Stimulated activated CD4-positive, alpha-beta T cell treated with anti-CD3 and anti-CD28 coated beads, Interleukin-1b, Interleukin-23, amount 100 ng/mL, for 24 hours (primary cell): Measurements from ENCODE around the gene ZNF3.
"Not testable (repeated sequence)": the region's sequence is repeated elsewhere in the genome, so short reads cannot be mapped to it uniquely, and the experiment has no call there.

ENCODE experiments used
- DNase-seq, 4 experiments: peaks; one replicate each; pipeline ENCODE4 v3.0.0-alpha.2; 2020; ENCODE audit warnings: low read depth in 4 of 4, low spot score in 1 of 4

ZNF3 gene

GRCh38 chr7:100081535-100082102 lies at the start of gene ZNF3:
ZNF3 (minus strand) TSS chr7:100081723; CDS start chr7:100077357, 4,366 bp downstream.
- peak; percentile 92 to 97 (median 94) for DNase-seq

GRCh38 chr7:100130608-100131453 lies 49.3 kb upstream of the ZNF3 start:
- DNase-seq, result peak; percentile 66 to 92 (median 72)

GRCh38 chr7:100130220-100130607 lies 48.7 kb upstream of the ZNF3 start:
- not testable (repeated sequence) for DNase-seq

- DNase-seq, result no peak
These were observed 47.1 kb upstream of the ZNF3 start for GRCh38 chr7:100128637-100128963.

DNA sequence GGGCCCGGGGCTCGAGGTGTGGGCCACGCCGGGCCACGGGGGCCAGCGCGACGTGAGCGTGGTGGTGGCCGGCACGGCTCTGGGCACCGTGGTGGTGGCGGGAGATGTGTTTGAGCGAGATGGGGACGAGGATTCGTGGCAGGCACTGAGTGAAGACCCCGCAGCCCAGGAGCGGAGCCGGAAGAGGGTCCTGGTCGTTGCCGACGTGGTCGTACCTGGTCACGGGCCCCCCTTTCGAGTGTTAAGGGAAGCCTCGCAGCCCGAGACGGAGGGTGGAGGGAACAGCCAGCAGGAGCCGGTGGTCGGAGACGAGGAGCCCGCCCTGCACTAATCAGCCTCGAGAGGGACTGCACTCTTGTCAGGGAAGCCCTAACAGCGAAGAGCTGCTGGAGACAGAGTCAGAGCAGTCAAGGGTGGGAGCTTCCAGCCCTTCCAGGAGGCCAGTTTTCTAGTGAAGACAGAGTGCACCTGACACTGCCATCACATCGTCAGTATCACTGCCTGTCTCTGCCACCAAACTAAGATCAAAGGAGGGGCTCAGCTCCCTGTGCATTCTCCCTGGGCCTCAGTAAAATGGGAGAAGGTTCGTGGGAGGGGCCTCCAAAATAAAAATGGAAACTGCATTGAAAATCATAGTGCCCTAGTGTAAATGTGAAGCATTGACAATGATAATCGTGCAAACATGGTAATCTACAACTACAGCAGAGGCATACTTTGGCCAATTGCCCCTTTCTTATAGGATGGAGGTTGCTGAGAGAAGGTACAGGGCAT lies 46.5 kb upstream of the ZNF3 start:
- DNase-seq, result no peak

DNA sequence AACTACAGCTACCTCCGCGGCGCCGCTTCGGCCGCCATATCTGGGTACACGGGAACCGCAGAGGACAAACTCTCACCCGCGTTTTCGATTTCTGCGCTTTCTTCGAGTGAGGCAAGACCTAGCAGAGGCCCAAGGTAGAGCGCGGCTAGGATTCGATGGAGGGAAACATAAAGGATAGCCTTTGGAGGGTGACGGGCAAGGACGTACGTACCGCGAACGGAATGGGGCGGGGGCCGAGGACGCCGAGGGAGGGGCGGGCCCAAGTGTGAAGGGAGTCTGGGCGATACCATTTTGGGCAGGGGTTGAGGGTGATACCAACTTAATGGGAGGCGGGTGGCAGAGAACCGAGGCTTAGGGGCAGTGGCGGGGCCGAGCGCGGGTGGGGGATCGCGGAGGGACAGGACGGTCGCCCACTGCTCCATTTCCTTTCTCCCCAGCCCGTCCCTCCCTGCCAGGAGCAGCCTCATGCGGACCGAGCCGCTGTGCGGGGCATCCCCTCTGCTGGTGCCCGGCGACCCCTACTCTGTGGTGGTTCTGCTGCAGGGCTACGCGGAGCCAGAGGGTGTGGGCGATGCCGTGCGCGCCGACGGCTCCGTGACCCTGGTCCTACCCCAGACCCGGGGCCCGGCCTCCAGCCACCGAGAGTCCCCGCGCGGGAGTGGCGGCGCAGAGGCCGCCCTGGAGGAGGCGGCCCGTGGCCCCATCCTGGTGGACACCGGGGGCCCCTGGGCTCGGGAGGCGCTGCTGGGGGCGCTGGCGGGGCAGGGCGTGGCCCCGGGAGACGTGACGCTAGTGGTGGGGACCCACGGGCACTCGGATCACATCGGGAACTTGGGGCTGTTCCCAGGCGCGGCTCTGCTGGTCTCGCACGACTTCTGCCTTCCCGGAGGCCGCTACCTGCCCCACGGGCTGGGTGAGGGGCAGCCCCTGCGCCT lies 45.7 kb upstream of the ZNF3 start, which contains the start of gene MBLAC1:
Gene MBLAC1, plus strand, starts transcription at position 37 of the 935 bp plus-strand sequence. Its CDS starts 429 bp downstream, at position 466.
- peak; percentile 71 to 86 (median 84) for DNase-seq

DNA sequence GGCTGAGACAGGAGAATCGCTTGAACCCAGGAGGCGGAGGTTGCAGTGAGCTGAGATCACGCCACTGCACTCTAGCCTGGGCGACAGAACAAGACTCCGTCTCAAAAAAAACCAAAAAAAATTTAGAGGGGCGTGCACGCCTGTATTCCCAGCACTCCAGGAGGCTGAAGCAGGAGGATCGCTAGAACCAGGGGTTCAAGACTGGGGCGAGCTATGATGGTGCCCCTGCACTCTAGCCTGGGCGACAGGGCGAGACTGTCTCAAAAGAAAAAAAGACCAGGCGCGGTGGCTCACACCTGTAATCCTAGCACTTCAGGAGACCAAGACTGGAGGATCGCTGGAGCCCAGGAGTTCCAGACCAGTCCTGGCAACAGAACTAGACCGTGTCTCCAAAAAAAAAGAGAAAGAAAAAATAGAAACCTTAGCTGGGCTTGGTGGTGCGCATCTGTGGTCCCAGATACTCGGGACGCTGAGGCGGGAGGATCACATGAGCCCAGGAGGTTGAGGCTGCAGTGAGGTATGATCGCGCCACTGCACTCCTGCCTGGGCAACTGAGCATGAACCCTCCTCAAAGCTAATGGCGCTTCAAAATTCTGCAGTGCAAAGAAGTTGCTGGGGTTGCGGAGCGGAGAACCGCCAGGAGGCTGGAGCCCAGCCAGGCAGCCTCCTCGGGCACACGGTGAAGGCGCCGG lies 44.9 kb upstream of the ZNF3 start:
- no peak for DNase-seq

DNA sequence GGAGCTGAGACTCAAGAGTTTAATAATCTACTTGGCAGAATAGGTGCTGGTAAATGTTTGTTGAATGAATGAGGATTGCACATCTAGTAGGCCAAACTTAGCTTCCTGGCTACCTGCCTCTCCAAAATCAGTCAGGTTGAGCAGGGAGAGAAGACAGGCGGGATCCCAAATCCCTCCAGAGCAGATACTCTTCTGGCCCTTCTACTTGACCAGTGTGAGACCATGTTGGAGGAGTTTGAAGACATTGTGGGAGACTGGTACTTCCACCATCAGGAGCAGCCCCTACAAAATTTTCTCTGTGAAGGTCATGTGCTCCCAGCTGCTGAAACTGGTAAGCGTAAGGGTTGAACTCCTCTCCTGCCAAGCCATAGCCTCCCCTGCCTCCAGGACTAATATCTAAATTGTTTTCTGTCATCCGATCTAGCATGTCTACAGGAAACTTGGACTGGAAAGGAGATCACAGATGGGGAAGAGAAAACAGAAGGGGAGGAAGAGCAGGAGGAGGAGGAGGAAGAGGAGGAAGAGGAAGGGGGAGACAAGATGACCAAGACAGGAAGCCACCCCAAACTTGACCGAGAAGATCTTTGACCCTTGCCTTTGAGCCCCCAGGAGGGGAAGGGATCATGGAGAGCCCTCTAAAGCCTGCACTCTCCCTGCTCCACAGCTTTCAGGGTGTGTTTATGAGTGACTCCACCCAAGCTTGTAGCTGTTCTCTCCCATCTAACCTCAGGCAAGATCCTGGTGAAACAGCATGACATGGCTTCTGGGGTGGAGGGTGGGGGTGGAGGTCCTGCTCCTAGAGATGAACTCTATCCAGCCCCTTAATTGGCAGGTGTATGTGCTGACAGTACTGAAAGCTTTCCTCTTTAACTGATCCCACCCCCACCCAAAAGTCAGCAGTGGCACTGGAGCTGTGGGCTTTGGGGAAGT lies 43.0 kb upstream of the ZNF3 start:
- DNase-seq, result no peak

GRCh38 chr7:100122568-100122967 lies 41.0 kb upstream of the ZNF3 start:
- DNase-seq, result no peak

GRCh38 chr7:100122067-100122466 lies 40.5 kb upstream of the ZNF3 start:
- no peak for DNase-seq

- DNase-seq, result no peak
These were observed 39.2 kb upstream of the ZNF3 start for GRCh38 chr7:100120733-100121036.

- peak in 3 of 4 experiments; percentile 31 to 61 (median 59) for DNase-seq
These were observed 38.6 kb upstream of the ZNF3 start for GRCh38 chr7:100119970-100120732.

DNA sequence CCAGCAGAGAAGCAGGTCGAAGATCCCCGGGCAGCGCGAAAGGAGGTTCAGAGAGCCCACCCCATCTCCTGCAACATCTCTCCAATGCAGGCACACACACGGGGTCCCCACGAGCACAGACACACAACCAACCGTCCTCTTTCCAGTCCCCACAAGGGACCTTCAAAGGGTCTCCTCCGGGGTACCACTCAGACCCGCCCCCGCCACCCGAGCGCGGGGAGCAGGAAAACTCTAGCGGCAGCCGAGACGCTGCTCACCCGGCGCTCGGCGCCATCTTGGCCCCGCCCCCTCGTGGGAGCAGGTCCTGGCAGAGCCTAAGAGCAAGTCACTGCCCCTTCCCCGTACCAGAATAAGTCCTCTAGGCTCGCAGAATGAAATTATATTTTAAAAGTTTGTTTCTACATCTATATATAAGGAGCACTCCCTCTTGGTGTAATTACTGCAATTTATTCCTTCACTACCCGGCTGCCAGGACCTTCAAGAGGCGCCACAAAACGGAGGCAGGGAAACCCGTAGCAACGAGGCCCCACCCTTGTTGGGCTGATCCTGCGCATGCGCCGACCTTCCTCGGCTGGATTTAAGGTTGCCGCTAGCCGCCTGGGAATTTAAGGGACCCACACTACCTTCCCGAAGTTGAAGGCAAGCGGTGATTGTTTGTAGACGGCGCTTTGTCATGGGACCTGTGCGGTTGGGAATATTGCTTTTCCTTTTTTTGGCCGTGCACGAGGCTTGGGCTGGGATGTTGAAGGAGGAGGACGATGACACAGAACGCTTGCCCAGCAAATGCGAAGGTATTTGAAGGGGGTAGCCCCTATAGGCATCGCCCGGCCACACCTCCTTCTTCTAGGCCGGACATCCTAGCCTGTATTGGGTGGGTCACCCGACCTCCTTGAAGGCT lies 37.8 kb upstream of the ZNF3 start, which contains the start of the genes CNPY4 and TAF6:
Gene CNPY4, plus strand, starts transcription at position 563 of the 898 bp plus-strand sequence. Its CDS starts 111 bp downstream, at position 674.
Gene TAF6, minus strand, starts transcription at position 287 of the 898 bp plus-strand sequence. CDS start 5,149 bp downstream, outside the sequence.
- DNase-seq, result peak; percentile 86 to 94 (median 92)

DNA sequence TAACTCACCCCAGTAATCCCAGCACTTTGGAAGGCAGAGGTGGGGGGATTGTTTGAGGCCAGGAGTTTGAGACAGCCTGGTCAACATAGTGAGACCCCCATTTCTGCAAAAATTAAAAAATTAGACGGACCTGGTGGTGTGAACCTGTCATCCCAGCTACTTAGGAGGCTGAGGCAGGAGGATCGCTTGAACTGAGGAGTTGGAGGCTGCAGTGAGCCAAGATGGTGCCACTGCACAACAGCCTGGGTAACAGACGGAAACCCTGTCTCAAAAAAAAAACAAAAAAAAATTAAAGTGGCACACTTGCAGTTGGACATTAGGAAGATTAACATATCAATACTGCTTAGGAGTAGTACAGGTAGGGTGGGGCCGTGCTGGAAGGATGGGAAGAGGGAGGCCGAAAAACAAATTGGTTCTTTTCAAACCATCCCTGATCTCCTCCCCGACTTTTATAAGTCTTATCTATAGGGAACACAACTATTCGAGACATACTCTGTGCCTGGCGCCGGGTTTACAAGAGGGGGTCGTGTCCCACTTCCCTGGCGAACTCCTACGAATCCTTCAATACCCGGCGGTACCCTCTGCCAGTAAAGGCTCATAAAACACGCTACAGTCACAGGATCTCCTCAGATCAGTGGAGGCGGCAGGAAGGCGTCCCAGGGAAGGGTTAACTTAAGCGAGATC lies 37.0 kb upstream of the ZNF3 start:
- DNase-seq, result no peak

GRCh38 chr7:100115026-100115425 lies 33.5 kb upstream of the ZNF3 start:
- no peak for DNase-seq

- no peak for DNase-seq
These were observed 30.4 kb upstream of the ZNF3 start for GRCh38 chr7:100111914-100112313.

DNA sequence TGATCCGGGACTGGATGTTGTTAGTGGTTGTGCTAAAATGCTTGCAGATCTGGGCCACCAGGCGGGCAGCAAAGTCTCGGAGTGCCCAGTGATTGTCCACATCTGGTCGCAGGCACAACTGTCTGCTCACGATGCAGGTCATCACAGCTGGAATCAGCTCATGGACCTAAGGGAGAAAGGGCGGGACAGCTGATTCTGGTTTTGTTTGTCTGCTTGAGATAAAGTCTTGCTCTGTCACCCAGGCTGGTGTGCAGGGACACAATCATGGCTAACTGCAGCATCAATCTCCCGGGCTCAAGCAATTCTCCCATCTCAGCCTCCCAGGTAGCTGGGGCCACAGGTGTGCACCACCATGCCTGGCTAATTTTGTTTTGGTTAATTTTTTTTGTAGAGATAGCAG lies 29.6 kb upstream of the ZNF3 start:
- DNase-seq, result no peak
